GM19351 (cell line): ENCODE data around the gene AGTR1.
"Not testable (repeated sequence)": the region's sequence is repeated elsewhere in the genome, so short reads cannot be mapped to it uniquely, and the experiment has no call there.

Experiments used
- ATAC-seq: cut with Tn5 transposase; IDR thresholded peaks from one replicate; pipeline ENCODE4 v1.9.1; 2021; ENCODE audit warnings: mild to moderate bottlenecking, moderate library complexity; ENCODE audit not compliant: unreplicated experiment

The AGTR1 gene

DNA sequence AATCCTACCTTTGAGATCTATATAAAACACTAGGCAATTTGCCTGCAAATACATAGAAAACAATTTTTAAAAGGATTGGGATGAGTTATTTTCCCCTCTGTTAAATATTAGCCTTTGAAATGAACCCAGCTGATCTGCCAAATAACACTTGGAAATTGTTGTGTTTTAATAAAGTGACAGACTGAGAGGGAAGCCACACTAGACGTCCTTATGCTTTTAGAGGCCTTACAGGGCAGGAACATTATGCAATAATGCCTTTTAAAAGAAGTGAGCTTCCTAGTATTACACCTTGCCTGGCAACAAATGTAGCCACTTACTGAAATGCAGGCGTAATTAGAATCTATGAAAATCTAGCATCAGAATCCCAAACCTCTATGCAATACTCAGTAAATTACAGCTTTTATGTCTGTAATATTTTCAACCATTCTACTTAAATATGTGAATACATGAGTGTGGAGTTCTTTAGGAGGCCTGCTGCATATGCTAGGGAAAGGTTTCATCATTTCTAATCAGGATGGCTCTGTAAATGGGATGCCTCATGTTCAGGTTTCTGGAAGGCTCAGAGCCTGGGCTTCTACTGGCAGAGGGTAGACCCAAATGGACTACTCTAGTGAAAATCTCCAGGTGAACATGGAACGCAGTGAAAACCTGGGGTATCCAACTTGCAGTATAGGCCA is 20.3 kb downstream of the AGTR1 start:
- ATAC-seq: no peak

DNA sequence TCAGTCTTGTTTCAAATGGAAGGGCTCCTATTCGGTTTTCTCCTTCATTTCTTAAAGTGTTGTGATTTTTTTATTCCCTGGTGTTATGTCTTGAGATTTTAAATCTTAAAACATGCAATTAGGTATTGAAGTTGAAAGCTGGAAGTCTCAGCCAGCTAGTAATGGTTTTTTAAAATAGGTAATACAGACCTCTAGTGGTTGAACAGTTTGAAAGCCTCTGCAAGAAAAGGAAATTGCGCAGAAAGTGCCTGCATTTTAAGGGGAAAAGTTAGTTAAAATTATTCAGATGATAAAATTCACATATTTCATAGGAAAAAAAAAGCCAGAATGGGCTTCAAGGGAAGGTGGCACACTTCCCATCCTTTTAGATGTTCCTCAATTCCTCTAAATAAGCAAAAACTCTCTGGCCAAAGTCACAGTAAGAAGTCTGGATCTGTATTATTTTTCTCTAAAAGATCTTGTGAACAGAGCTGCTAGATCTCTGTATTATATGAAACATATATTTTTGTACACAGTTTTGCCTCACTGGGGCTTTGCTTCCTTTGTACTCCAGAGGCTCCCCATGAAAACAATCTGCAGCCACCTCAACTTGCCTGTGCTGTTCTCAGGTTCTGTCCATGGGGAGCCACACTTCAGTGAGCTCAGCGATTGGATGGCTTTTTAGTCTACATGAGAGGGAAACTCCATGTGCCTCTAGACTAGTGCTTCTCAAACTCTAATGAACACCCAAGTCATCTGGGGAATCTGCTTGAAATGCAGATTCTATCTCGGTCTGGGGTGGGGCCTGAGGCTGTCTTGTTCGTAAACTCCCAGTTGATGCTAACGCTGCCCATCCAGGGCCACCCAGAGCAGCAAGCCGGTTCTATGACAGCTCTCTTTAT is 21.5 kb downstream of the AGTR1 start:
- no peak for ATAC-seq

DNA sequence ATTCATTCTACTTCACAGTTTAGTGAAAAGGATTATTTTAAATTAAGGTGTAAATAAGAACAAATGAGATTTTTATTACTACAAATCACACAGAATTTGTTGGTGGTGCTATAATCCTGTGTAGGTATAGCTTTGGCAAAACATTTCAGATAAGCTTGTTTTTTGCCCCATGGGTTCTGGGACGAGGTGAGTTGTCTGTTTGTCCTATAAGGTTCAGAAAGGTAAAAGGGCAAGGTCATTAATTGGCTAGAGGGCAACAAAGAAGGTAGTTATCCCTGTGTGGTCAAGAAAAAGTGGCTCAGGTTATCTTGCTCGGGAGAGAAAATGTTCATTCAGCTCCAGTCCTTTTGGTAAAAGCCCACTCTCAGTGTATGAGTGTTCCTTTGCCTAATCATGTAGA is 23.2 kb downstream of the AGTR1 start:
- no peak for ATAC-seq

DNA sequence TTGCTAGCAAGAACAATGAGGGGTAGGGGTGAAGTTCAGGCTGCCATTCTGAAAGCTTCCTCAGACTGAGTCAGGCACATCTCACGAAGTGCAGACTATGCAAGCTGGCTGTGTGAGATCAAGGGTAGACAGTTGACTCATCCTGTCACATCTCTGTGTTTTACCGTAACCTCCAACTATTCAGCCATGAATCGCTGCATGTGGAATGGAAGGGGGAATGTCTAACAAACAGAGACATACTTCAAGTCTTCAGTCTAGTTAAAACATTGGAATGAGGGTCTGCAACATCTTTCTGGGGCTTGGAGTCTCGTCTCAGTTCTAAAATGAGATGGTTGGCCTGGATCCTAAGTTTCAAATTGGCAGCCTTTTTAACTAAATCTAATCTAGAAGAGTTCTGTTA is 25.9 kb downstream of the AGTR1 start:
- no peak for ATAC-seq

DNA sequence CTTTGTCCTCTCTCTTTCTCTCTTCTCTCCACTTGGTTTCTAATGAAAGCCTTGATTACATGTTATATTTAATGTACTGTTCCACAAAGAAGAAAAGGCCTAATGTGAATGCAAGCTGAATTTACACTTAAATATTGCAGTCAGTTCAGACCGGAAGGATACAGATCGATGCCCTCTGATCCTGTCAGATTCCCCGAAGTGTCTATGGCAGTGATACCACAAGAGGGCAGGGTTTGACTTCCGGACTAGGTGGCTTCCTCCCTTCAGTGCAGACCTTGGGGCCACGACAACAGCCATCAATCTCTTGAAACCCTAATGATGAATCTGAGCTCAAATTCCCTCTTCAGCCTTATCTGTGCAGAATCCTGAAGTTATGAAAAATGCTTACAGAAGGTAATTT is 29.5 kb downstream of the AGTR1 start:
- ATAC-seq: peak; percentile 92

DNA sequence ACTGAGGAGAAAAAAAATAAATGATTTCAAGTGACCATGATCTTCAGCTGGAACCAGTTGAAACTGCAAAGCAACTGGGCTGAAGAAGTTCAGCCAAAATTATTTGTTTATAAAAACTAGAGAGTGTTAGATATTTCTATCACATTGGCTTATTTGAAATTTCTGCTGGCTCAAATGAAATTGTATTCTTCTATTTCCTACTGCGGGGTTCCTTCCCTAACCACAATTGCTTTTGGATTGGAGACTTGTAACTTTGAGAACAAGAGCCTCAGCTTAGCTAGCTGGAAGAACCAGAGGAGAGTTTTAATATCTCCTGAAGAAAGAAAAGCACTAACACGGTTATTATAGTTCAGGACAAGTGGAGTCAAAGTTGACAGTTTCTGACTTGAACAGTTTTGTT is 31.1 kb downstream of the AGTR1 start:
- ATAC-seq: no peak

DNA sequence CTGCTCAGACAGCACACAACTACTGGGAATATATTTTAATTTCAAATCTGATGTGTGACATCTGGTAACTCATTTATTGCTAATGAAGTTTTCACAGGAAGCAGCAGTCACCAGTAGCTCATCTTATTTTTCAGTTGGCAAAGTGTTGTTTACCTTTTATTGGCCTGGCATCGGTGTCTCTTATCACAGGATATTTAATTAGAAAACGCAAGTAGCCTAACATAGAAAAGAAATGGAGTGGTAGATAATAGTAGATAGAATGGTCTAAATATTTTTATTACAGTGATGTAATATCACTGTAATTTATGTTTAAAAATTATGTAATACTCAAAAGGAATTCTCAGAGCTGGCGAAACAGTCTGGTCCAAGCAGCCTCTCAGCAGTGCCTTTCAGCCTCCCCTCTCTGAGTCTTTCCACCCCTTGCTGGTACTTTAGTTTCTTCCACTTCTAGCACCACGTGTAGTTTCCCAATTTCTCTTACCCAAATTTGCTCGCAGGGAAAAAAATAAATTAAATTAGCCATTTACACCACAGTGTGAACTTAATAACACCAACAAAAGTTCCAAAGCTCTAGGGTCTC is 31.9 kb downstream of the AGTR1 start:
- ATAC-seq: no peak

DNA sequence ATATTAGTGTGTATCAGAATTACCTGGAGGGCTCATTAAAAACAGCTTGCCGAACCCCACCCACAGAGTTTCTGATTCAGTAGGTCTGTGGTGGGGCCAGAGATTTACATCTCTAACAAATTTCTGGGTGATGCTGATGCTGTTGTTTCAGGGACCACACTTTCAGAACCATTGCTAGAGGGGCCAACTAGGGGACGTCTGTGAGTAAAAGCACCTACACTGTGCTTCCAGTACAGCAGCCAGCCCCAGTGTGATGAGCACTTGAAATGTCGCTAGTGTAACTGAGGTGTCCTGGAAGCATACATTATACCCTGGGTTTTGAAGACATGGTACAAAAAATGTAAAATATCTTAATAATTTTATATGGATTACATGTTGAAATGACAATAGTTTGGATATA is 33.0 kb downstream of the AGTR1 start:
- no peak for ATAC-seq

DNA sequence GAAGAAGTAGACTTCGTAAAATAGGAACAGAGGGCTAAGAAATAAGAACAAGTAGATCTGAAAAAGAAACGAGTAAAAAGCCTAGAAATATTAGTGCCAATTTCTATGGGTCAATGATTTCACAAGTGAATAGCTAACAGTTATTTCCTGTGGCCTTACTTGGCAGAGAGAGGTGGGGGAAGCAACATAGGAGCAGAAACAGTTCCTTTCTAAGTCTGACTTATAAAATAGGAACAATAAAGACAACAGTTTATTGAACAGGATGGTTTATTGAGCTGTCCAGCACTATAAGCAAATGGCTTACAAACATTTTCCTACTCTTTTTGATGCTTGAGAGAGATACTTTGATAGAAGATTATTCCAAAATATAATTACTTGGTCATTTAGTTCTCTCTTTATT is 37.9 kb downstream of the AGTR1 start:
- ATAC-seq: no peak

DNA sequence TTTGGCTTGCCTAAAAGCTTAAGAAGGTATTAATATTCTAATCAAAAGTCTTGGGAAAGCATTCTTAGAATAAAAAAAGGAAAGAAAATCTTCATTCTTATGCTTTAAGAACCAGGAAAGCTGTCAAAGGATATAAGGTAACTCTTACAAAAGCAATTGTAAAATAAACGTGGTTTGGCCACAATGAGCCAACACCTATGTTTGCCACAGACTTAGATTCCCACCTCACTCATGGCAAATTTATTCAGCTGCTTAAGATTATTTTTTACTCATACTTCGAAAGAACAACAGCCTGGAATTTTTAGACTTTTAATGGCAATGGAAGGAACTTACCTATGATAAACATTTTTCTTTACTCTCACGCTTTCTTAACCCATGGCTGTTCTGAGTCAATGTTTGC is 38.4 kb downstream of the AGTR1 start:
- ATAC-seq: no peak

DNA sequence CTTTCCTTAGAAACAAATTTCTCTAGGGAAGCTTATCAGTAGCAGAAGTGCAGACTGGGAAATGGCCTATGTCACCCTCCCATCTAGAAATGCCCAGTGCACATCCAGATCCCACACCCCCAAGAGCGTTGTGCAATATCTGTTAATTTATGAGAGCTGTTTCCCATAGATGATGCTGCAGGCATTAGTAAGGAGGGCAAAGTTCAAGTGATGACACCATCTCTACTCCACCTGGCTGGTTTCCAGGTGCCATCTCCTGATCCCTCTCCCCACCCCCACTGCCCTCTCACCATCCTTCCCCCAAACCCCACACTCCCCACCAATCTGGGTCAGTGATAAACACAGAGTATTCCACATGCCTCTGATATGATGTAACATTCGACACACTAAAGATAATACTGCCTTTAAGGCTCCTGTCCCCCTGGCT is 39.4 kb downstream of the AGTR1 start:
- ATAC-seq: no peak

DNA sequence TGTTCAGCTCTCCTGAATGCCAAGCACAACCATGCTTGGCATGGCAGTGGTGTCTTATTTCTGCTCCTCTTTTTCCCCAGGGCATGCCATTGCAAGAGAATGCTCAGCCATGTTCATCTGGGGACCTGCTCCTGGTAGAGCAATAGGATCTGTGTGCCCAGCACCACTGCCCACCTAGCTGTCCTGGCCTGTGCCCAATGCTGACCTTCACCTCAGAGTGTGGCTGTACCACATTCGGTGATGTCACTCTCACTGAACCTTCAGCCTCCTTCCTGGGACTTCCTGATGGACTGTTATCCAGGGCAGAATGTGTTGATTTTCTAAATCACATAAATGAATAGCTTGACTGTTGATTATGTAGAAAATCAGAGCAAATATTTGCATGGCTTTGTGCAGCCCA is 42.0 kb downstream of the AGTR1 start:
- no peak for ATAC-seq

DNA sequence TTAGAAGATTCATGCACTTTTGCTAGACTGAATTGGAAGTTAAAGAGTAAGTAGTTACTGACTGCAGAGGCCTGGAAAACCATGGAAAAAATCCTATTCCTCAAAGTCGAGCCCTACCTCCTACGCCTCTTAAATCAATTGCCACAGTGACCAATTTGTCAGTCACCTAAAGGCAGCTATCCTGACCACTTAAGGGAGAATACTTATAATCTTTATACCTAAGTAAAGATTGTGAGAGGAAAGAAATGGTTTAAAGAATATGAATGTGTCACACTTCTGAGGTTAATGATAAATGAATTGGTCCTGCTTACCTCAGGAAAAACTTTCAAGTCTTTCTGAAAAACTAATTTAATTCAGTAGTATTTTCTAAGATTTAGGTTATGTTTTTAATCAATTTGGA is 42.6 kb downstream of the AGTR1 start:
- ATAC-seq: no peak

DNA sequence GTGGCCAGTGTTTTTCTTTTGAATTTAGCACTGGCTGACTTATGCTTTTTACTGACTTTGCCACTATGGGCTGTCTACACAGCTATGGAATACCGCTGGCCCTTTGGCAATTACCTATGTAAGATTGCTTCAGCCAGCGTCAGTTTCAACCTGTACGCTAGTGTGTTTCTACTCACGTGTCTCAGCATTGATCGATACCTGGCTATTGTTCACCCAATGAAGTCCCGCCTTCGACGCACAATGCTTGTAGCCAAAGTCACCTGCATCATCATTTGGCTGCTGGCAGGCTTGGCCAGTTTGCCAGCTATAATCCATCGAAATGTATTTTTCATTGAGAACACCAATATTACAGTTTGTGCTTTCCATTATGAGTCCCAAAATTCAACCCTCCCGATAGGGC is 43.5 kb downstream of the AGTR1 start:
- ATAC-seq: no peak

DNA sequence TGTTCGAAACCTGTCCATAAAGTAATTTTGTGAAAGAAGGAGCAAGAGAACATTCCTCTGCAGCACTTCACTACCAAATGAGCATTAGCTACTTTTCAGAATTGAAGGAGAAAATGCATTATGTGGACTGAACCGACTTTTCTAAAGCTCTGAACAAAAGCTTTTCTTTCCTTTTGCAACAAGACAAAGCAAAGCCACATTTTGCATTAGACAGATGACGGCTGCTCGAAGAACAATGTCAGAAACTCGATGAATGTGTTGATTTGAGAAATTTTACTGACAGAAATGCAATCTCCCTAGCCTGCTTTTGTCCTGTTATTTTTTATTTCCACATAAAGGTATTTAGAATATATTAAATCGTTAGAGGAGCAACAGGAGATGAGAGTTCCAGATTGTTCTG is 44.4 kb downstream of the AGTR1 start:
- no peak for ATAC-seq

DNA sequence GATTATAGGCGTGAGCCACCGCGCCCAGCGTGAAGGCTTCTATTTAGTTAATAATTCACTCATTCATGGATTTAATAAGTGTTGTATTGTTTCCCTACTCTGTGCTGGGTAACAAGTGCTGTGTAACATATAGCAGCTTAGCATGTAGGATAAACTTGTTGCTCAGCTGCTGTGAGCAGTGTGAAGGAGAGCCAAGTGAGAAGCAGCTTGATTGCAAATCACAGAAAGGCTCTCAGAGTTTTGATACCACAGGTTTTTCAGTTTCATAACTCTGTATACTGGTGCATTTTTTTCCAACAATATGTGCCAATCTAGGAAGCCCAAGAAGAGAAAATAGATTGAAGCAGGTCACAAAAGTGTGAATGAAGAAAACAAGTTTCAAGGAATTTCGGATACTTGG is 48.4 kb downstream of the AGTR1 start:
- no peak for ATAC-seq

DNA sequence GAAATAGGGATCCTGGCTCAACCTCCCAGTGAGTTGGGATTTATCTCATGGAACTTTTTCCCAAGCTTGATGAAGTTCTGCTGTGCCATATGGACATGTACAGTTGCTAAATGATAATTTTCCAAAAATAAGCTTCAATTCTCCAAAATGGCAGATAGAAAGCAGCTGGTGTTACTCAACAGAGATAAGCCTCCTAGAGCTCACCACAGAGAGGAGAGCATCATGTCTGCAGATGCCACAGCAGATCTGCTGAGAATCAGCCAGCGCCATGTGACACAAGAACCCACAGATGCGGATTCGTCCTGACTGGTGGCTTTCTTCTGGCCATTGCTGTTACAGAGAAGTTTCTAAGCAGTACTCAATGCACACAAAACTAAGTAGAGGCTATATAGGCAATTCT is 50.6 kb downstream of the AGTR1 start:
- ATAC-seq: no peak

DNA sequence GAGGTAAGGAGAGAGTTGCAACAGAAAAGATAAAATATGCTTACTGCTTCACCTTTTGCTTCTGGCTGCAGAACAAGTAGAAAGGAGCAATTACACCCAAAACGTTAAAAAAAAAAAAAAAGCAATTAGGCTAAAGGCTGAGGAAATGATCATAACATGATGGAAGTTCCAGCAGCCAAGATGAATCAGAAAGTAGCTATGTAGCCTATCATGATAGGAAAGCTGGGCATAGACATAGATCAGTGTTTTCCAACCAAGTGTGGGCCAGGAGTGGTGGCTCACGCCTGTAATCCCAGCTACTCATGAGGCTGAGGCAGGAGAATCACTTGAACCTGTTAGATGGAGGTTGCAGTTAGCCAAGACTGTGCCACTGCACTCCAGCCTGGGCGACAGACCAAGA is 52.6 kb downstream of the AGTR1 start:
- ATAC-seq: no peak

DNA sequence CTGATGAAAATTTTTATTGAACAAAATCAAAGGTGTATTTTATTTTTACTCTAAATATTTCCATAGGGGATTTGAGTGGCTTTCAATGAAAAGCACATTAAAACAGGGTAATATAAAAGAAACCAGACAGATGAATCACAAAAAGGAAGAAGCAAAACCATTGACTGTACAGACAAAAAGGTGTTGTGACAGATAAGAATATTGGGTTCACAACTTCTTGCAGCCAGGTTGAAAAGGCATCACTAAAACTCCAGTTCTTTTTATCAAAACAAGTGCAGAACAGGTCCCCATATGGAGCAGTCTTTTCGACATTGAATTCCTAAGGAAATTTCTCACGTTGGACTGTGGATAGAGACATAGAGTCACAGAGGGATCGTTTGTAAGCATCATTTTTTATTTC is 53.8 kb downstream of the AGTR1 start:
- ATAC-seq: no peak

DNA sequence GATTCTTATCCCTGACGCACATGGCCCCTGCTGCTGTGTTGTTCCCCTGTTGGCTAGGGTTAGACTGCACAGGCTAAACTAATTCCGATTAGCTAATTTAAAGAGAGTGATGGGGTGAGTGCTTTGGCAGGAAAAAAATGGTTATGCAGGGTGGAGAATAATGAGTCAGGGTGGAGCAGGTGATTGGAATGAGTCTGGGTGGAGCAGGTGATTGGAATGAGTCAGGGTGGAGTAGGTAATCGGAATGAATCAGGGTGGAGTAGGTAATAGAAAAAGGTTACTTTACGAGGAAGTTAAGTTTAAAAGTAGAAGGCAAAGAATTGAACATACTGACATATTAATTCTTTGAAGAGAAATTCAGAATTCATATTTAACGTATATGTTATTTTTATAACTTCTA is 55.7 kb downstream of the AGTR1 start:
- ATAC-seq: not testable (repeated sequence)

DNA sequence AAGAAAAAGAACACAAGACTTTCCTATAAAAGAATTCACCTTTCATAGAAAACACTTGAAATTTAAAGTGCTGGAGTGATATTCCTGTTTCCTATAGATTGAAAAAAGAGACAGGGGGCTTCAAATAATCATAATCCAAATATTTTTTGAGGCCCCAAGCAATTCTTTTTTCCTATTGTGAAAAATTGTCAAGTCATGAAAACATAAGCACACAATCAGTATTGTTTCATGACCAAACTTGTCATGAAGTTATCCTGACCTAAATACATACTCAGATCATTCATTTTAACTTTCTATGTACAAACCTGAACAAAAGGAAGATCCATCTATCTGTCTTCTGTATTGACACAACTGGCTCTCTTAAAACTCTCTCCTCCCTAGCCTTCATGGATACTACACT is 57.9 kb downstream of the AGTR1 start:
- no peak for ATAC-seq

DNA sequence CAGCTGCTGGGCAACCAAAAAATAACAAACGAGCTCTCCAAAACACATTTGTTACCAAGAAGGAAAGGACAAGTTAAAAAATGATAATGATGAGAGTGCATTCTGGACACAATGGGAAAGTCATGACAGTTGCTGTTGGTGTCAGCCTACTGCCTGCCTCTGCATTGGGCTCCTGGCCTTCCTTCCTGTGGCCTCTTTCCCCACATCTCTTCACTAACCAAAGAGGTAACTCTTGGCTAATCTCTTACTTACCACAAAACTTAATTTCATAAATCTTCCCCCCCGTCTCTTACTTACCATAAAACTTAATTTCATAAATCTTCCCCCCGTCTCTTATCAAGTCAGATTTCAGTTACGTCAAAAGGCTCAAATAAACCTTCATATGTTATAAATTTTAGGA is 58.6 kb downstream of the AGTR1 start:
- no peak for ATAC-seq
